ENCODE measurements around the gene PCK1. TPM values are rescaled to one million over a fixed set of nuclear protein-coding genes. Genes with fewer than 3 reads are reported as not detected.
A peak's percentile ranks its signal among the peaks of the same experiment; 100 is the strongest.

PCK1 gene
- total RNA-seq, 4 donors from 2014 or later = 395 to 794 (median 739) TPM

DNA sequence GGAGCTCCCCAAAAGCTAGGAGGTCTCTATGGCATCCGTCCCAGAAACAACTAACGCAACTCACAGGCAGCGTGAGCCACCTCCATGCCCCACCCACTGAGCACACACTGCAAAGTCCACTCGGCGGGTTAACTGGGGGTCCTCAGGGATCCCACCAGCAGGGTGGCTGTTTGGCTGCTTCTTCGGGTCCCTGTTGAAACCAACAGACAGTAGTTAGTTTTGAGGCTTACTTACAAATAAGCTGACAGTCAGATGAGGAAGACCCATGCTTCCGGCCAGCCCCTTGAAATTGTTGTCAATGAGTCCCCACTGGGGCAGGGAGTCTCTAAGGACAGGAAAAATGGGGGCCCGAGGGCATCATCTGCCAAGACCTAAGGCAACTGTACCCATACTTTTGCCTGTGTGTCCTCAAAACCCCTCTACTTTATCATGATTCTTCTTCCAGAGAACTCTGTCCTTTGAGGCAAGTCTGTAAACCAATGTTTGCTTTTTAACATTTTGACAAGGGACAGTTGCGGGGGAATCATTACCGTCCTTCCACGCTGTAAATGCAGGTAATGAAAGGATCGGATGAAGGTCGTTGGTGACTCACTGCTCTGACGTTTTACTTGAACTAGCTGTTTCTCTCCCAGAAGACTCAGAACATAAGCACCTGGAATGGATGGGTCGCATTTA is 2.2 kb upstream of the PCK1 start:
- Histone ChIP-seq H3K27ac (peak overlapping the region; percentile 73 to 91 (median 84)), H3K36me3 (peaks cover 0 to 11% (median 2%) of the 10 kb centered on the region in 4 donors), H3K4me3 (no peak overlapping the region), H3K9me3 (no peaks in the 10 kb centered on the region), H3K27me3 (no peaks in the 10 kb centered on the region), H3K4me1 (peaks cover 7 to 33% (median 27%) of the 10 kb centered on the region in 4 donors)
- 38 to 47% methylated on average over 9 to 15 of the region's 15 CpGs for WGBS, 2 donors (ENCODE audit: low coverage in 1 of 2)
- intact Hi-C loops (cut with DNase I; ENCODE audit: low total_unique reads) (no loop called here), in situ Hi-C loops (cut with MboI; ENCODE audit: low pct_ligation_motif_present in 1 of 4, low pct_unique_long_range_greater_than_20kb in 1 of 4, low sequenced_read_pairs in 3 of 4) (no loop called here)
- TF ChIP-seq, protein P1, sequence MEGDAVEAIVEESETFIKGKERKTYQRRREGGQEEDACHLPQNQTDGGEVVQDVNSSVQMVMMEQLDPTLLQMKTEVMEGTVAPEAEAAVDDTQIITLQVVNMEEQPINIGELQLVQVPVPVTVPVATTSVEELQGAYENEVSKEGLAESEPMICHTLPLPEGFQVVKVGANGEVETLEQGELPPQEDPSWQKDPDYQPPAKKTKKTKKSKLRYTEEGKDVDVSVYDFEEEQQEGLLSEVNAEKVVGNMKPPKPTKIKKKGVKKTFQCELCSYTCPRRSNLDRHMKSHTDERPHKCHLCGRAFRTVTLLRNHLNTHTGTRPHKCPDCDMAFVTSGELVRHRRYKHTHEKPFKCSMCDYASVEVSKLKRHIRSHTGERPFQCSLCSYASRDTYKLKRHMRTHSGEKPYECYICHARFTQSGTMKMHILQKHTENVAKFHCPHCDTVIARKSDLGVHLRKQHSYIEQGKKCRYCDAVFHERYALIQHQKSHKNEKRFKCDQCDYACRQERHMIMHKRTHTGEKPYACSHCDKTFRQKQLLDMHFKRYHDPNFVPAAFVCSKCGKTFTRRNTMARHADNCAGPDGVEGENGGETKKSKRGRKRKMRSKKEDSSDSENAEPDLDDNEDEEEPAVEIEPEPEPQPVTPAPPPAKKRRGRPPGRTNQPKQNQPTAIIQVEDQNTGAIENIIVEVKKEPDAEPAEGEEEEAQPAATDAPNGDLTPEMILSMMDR (IDR thresholded peaks at IDR 0.05) = no peak
- TF ChIP-seq POLR2A (IDR thresholded peaks at IDR 0.05) = no peak
- no peak for TF ChIP-seq EP300 (IDR thresholded peaks at IDR 0.05; ENCODE audit: low read depth)
- no peak for DNase-seq

DNA sequence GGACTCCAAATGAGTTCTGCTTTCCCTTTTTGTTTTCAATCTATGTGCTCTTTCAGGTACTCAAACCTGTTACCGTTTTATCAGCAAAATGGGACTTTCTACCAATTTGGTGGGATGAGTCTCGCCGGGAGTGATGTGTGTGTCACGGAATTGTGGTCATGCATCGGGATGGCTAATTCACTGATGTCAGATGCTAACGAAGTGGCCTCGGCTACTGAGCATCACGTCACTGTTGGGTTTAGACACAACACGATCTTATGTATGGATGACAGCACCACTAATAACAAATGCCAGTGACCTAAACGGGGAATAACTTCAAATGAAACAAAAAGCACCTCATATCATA is 1.6 kb upstream of the PCK1 start:
- H3K27ac ChIP-seq = peak overlapping the region; percentile 73 to 91 (median 84)
- no peak for DNase-seq
- WGBS, 2 donors (ENCODE audit: low coverage in 1 of 2) = 84 to 88% methylated on average over 4 to 10 of the region's 10 CpGs
- H3K27me3 ChIP-seq = no peaks in the 10 kb centered on the region
- intact Hi-C loops (cut with DNase I; ENCODE audit: low total_unique reads) = no loop called here
- TF ChIP-seq, protein P1 (IDR thresholded peaks at IDR 0.05) = no peak
- no peak for TF ChIP-seq POLR2A (IDR thresholded peaks at IDR 0.05)
- no peak for TF ChIP-seq POLR2AphosphoS5 (IDR thresholded peaks at IDR 0.05)
- no peak for TF ChIP-seq EP300 (IDR thresholded peaks at IDR 0.05; ENCODE audit: low read depth)
- in situ Hi-C loops (cut with MboI; ENCODE audit: low pct_ligation_motif_present in 1 of 4, low pct_unique_long_range_greater_than_20kb in 1 of 4, low sequenced_read_pairs in 3 of 4) = no loop called here
- H3K4me1 ChIP-seq = peaks cover 7 to 38% (median 29%) of the 10 kb centered on the region in 4 donors
- no peaks in the 10 kb centered on the region for H3K9me3 ChIP-seq
- H3K36me3 ChIP-seq = peaks cover 0 to 11% (median 2%) of the 10 kb centered on the region in 4 donors
- no peak overlapping the region for H3K4me3 ChIP-seq

DNA sequence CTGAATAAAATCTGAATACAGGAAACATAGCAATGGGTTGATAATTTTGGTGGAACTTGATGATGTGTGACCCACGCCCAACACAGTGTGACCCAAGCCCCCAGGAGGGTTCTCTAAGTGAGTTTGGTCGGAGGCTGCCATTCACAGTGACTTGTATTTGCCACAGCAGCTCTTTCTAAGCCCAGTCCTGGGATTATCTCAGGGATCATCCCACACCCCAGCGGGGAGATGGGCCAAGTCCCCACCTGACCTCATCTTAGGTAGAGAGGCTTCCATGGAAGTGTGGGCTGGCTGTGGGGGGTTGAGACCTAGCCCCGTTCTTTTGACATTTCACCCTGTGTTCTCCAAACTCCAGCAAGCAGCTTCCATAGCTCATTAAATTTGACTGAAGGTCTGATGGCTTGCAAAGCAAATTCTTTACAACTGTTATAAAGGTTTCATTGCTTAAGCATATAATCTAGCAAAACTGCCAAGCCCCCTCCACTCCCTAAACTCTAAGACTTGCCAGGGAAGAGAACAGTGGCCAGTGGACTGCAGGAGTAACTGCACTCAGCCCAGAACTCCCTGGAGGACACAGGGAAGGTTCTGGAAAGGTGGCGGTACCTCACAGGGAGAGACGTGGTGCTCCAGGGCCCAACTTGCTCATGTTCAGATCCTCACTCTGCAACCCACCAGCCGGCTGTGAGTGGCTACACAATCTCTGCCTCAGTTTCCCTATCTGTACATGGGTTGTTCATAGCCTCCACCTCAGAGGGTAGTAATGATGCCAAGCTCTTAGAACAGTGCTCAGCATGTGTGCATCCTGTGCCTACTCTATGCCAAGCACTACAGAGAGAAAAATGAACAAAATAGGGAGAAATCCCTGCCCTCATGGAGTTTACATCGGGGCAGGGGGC is 1.0 kb upstream of the PCK1 start:
- no peaks in the 10 kb centered on the region for H3K9me3 ChIP-seq
- intact Hi-C loops (cut with DNase I; ENCODE audit: low total_unique reads) = no loop called here
- TF ChIP-seq POLR2AphosphoS5 (IDR thresholded peaks at IDR 0.05) = no peak
- TF ChIP-seq POLR2A (IDR thresholded peaks at IDR 0.05) = peak; percentile 27
- TF ChIP-seq, protein P1 (IDR thresholded peaks at IDR 0.05) = peak in 2 of 5 experiments; percentile 46 to 67
- TF ChIP-seq EP300 (IDR thresholded peaks at IDR 0.05; ENCODE audit: low read depth) = no peak
- H3K4me3 ChIP-seq = no peak overlapping the region
- no peaks in the 10 kb centered on the region for H3K27me3 ChIP-seq
- 57 to 70% methylated on average over 2 to 8 of the region's 8 CpGs for WGBS, 2 donors (ENCODE audit: low coverage in 1 of 2)
- peak; percentile 57 for DNase-seq
- peak overlapping the region; percentile 73 to 91 (median 84) for H3K27ac ChIP-seq
- in situ Hi-C loops (cut with MboI; ENCODE audit: low pct_ligation_motif_present in 1 of 4, low pct_unique_long_range_greater_than_20kb in 1 of 4, low sequenced_read_pairs in 3 of 4) = no loop called here
- peaks cover 0 to 11% (median 2%) of the 10 kb centered on the region in 4 donors for H3K36me3 ChIP-seq
- peaks cover 7 to 44% (median 33%) of the 10 kb centered on the region in 4 donors for H3K4me1 ChIP-seq
